Body of pancreas (tissue), 4 donors: ENCODE measurements around the gene FBLN2.

Source experiments
- CTCF ChIP-seq, 7 experiments: fragments of 450-650 bp in 4 of 7; fragments of 200-600 bp in 3 of 7; sonication (generic) in 3 of 7; IDR thresholded peaks; one replicate each; pipeline ENCODE4 v1.5.1; 2016 to 2019; ENCODE audit warnings: antibody characterized with exemption in 7 of 7
- POLR2A ChIP-seq, 3 donors: fragments of 450-650 bp; IDR thresholded peaks; one replicate each; pipeline ENCODE4 v1.6.1; 2016; ENCODE audit warnings: antibody characterized with exemption in 3 of 3, mild to moderate bottlenecking in 2 of 3

- TF ChIP-seq CTCF (IDR thresholded peaks at IDR 0.05) (no peak), POLR2A (IDR thresholded peaks at IDR 0.05) (no peak)
These were observed 39.7 kb upstream of the FBLN2 start for GRCh38 chr3:13509059-13509815.
